Measurements from ENCODE around the gene TNNT2.

DNA sequence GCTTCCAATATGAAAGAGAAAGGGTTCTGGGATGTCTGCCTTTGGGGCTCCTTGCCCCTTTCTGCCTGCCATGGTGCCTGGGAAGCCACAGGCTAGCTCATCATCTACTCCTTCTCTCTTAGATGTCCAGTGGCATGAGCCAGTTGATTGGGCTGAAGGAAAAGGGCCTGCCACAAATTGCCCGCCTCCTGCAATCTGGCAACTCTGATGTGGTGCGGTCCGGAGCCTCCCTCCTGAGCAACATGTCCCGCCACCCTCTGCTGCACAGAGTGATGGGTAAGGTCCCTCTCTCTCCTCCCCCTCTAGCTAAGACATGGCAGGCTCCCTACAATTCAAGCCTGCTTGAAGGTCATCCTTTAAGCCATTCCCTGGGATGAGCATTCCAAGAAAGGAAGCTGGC lies 53.2 kb downstream of the TNNT2 start:
- TF ChIP-seq, protein P1, sequence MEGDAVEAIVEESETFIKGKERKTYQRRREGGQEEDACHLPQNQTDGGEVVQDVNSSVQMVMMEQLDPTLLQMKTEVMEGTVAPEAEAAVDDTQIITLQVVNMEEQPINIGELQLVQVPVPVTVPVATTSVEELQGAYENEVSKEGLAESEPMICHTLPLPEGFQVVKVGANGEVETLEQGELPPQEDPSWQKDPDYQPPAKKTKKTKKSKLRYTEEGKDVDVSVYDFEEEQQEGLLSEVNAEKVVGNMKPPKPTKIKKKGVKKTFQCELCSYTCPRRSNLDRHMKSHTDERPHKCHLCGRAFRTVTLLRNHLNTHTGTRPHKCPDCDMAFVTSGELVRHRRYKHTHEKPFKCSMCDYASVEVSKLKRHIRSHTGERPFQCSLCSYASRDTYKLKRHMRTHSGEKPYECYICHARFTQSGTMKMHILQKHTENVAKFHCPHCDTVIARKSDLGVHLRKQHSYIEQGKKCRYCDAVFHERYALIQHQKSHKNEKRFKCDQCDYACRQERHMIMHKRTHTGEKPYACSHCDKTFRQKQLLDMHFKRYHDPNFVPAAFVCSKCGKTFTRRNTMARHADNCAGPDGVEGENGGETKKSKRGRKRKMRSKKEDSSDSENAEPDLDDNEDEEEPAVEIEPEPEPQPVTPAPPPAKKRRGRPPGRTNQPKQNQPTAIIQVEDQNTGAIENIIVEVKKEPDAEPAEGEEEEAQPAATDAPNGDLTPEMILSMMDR (IDR thresholded peaks at IDR 0.05; ENCODE audit: extremely low read depth in 1 of 2, insufficient read depth in 1 of 2, low read depth in 1 of 2, low read length in 2 of 2): no peak
- TF ChIP-seq EZH2 (IDR thresholded peaks at IDR 0.05; ENCODE audit: borderline replicate concordance, low read depth, low read length, severe bottlenecking) (no peak), POLR2A (IDR thresholded peaks at IDR 0.05; ENCODE audit: low read depth, low read length) (no peak), POLR2AphosphoS5 (IDR thresholded peaks at IDR 0.05; ENCODE audit: insufficient read depth, low read depth, low read length) (no peak), GATA2 (IDR thresholded peaks at IDR 0.05; ENCODE audit: insufficient read depth, insufficient read length, low read depth, low read length) (no peak), JUN (IDR thresholded peaks at IDR 0.05; ENCODE audit: borderline replicate concordance, insufficient read depth, insufficient read length, low read depth) (no peak), MAX (IDR thresholded peaks at IDR 0.05; ENCODE audit: insufficient read depth, insufficient read length) (no peak), MYC (IDR thresholded peaks at IDR 0.05; ENCODE audit: low read depth, low read length) (no peak), FOS (IDR thresholded peaks at IDR 0.05; ENCODE audit: borderline replicate concordance, insufficient read depth, low read length) (no peak)

Data from endothelial cell of umbilical vein (primary cell).